Lower leg skin (tissue), 3 donors: ENCODE measurements around the gene CPZ.

Experiments
- POLR2A ChIP-seq, 2 donors: fragments of 450-650 bp; IDR thresholded peaks; one replicate each; pipeline ENCODE4 v1.6.1; 2016 to 2017; ENCODE audit warnings: antibody characterized with exemption in 2 of 2, mild to moderate bottlenecking in 1 of 2, moderate library complexity in 1 of 2
- TF ChIP-seq, protein P1 (sequence below), 3 donors: fragments of 450-650 bp; IDR thresholded peaks; one replicate each; pipeline ENCODE4 v1.5.1; 2016; ENCODE audit warnings: antibody characterized with exemption in 3 of 3, mild to moderate bottlenecking in 3 of 3, moderate library complexity in 2 of 3

- TF ChIP-seq, protein P1, sequence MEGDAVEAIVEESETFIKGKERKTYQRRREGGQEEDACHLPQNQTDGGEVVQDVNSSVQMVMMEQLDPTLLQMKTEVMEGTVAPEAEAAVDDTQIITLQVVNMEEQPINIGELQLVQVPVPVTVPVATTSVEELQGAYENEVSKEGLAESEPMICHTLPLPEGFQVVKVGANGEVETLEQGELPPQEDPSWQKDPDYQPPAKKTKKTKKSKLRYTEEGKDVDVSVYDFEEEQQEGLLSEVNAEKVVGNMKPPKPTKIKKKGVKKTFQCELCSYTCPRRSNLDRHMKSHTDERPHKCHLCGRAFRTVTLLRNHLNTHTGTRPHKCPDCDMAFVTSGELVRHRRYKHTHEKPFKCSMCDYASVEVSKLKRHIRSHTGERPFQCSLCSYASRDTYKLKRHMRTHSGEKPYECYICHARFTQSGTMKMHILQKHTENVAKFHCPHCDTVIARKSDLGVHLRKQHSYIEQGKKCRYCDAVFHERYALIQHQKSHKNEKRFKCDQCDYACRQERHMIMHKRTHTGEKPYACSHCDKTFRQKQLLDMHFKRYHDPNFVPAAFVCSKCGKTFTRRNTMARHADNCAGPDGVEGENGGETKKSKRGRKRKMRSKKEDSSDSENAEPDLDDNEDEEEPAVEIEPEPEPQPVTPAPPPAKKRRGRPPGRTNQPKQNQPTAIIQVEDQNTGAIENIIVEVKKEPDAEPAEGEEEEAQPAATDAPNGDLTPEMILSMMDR (IDR thresholded peaks at IDR 0.05), result no peak
- TF ChIP-seq POLR2A (IDR thresholded peaks at IDR 0.05), result no peak
Measured at GRCh38 chr4:8644461-8644891, 51.9 kb downstream of the CPZ start.
